KBM-7 (cell line): Measurements from ENCODE around the gene APEH.
"Not testable (repeated sequence)": the region's sequence is repeated elsewhere in the genome, so short reads cannot be mapped to it uniquely, and the experiment has no call there.

Experiments used
- DNase-seq: peaks from one replicate; pipeline ENCODE4 v3.0.0-alpha.2; 2015
- in situ Hi-C: fragments of 300-500 bp; cut with MboI; formaldehyde crosslinking; loops from 2 replicates; pipeline ENCODE4 v1.14.3; 2020; ENCODE audit warnings: low sequenced_read_pairs, low pct_unique_long_range_greater_than_20kb, mixed read lengths

APEH gene

GRCh38 chr3:49664300-49664699 is 9.9 kb upstream of the APEH start:
- no peak for DNase-seq
- in situ Hi-C loops = no loop called here

GRCh38 chr3:49665822-49666519 is 8.2 kb upstream of the APEH start:
- no peak for DNase-seq
- in situ Hi-C loops = no loop called here

GRCh38 chr3:49666592-49666991 is 7.6 kb upstream of the APEH start:
- in situ Hi-C loops = no loop called here
- DNase-seq = no peak

GRCh38 chr3:49667701-49668413 is 6.3 kb upstream of the APEH start:
- in situ Hi-C loops = no loop called here
- DNase-seq = no peak

GRCh38 chr3:49668414-49668797 is 5.7 kb upstream of the APEH start:
- DNase-seq = peak; percentile 10
- in situ Hi-C loops = no loop called here

- no peak for DNase-seq
- in situ Hi-C loops = no loop called here
Measured at GRCh38 chr3:49668861-49669260, 5.3 kb upstream of the APEH start.

- in situ Hi-C loops = no loop called here
- DNase-seq = no peak
Measured at GRCh38 chr3:49669352-49669751, 4.8 kb upstream of the APEH start.

- in situ Hi-C loops = loop anchor here (10.0 kb wide), 1 partner anchor 126 kb away; no protein-coding TSS in a partner anchor
- DNase-seq = no peak
Measured at GRCh38 chr3:49670940-49671290, 3.2 kb upstream of the APEH start.

GRCh38 chr3:49671291-49672288 is 2.6 kb upstream of the APEH start:
- peak; percentile 92 for DNase-seq
- in situ Hi-C loops = loop anchor here (10.0 kb wide), 1 partner anchor 127 kb away; no protein-coding TSS in a partner anchor

GRCh38 chr3:49673121-49673714 is 933 bp upstream of the APEH start:
- in situ Hi-C loops = loop anchor here (10.0 kb wide), 1 partner anchor 128 kb away; no protein-coding TSS in a partner anchor

GRCh38 chr3:49674497-49674983 is 389 bp downstream of the APEH start:
- DNase-seq = no peak
- in situ Hi-C loops = loop anchor here (10.0 kb wide), 1 partner anchor 130 kb away; no protein-coding TSS in a partner anchor

More at GRCh38 chr3:49673121-49673714, 933 bp upstream of the APEH start:
- DNase-seq = peak; percentile 44

- no peak for DNase-seq
- in situ Hi-C loops = loop anchor here (10.0 kb wide), 1 partner anchor 131 kb away; no protein-coding TSS in a partner anchor
Measured at GRCh38 chr3:49675912-49676311, 1.8 kb downstream of the APEH start.

- in situ Hi-C loops = no loop called here
- DNase-seq = no peak
Measured at GRCh38 chr3:49680493-49681231, 6.5 kb downstream of the APEH start.

GRCh38 chr3:49681232-49681522 is 7.0 kb downstream of the APEH start:
- in situ Hi-C loops = no loop called here
- no peak for DNase-seq

- DNase-seq = no peak
- in situ Hi-C loops = no loop called here
Measured at GRCh38 chr3:49681543-49681942, 7.4 kb downstream of the APEH start.

GRCh38 chr3:49683162-49683561 is 9.0 kb downstream of the APEH start:
- in situ Hi-C loops = no loop called here
- DNase-seq = no peak

GRCh38 chr3:49684453-49684852 is 10.3 kb downstream of the APEH start:
- DNase-seq, in situ Hi-C loops: not testable (repeated sequence)

- DNase-seq, in situ Hi-C loops: not testable (repeated sequence)
Measured at GRCh38 chr3:49685103-49685502, 11.0 kb downstream of the APEH start.
